Activated naive CD4-positive, alpha-beta T cell treated with anti-CD3 and anti-CD28 coated beads, Interleukin-2, amount 10 ng/mL, durations not matched to agents 7 days and 5 days (primary cell): Measurements from ENCODE around the gene WDFY4.

Experiments used
- CTCF ChIA-PET: fragments of 350-600 bp; sonication (Branson Sonifier 250); formaldehyde crosslinking; loops from one replicate; lab custom pipeline; 2021; ENCODE audit warnings: antibody characterized with exemption; lab: Charles Lee
- DNase-seq: peaks from one replicate; pipeline ENCODE4 v3.0.0-alpha.2; 2020
- H3K27ac Mint-ChIP-seq: one replicate; pipeline ENCODE4 v1.8.0; 2021; ENCODE audit warnings: mild to moderate bottlenecking, moderate library complexity, mixed read lengths
- H3K27me3 Mint-ChIP-seq: one replicate; pipeline ENCODE4 v1.8.0; 2021; ENCODE audit warnings: mild to moderate bottlenecking, mixed read lengths
- H3K36me3 Mint-ChIP-seq: one replicate; pipeline ENCODE4 v1.8.0; 2021; ENCODE audit warnings: mixed read lengths
- H3K4me1 Mint-ChIP-seq: one replicate; pipeline ENCODE4 v1.8.0; 2021; ENCODE audit warnings: mixed read lengths
- H3K4me3 Mint-ChIP-seq: one replicate; pipeline ENCODE4 v1.8.0; 2021; ENCODE audit warnings: mild to moderate bottlenecking, moderate library complexity, mixed read lengths
- H3K9me3 Mint-ChIP-seq: one replicate; pipeline ENCODE4 v1.8.0; 2021; ENCODE audit warnings: mixed read lengths

WDFY4 gene

GRCh38 chr10:48899781-48900180 lies 215.1 kb downstream of the WDFY4 start:
- DNase-seq, result no peak
- Mint-ChIP-seq H3K4me1 (no peaks in the 10 kb centered on the region), H3K36me3 (no peaks in the 10 kb centered on the region), H3K27me3 (peaks cover 5% of the 10 kb centered on the region), H3K27ac (no peak overlapping the region), H3K9me3 (no peaks in the 10 kb centered on the region), H3K4me3 (no peak overlapping the region)
- CTCF ChIA-PET, result no interaction called here

GRCh38 chr10:48900371-48900801 lies 215.7 kb downstream of the WDFY4 start:
- no peak for DNase-seq
- H3K27me3 Mint-ChIP-seq, result peaks cover 5% of the 10 kb centered on the region
- H3K4me1 Mint-ChIP-seq, result no peaks in the 10 kb centered on the region
- CTCF ChIA-PET, result no interaction called here
- no peak overlapping the region for H3K27ac Mint-ChIP-seq
- H3K9me3 Mint-ChIP-seq, result no peaks in the 10 kb centered on the region
- H3K4me3 Mint-ChIP-seq, result no peak overlapping the region
- no peaks in the 10 kb centered on the region for H3K36me3 Mint-ChIP-seq

- CTCF ChIA-PET, result no interaction called here
- peaks cover 5% of the 10 kb centered on the region for H3K27me3 Mint-ChIP-seq
- no peaks in the 10 kb centered on the region for H3K4me1 Mint-ChIP-seq
- no peak overlapping the region for H3K4me3 Mint-ChIP-seq
- no peak for DNase-seq
- H3K9me3 Mint-ChIP-seq, result no peaks in the 10 kb centered on the region
- no peak overlapping the region for H3K27ac Mint-ChIP-seq
- no peaks in the 10 kb centered on the region for H3K36me3 Mint-ChIP-seq
Observed at GRCh38 chr10:48901319-48901718, 216.6 kb downstream of the WDFY4 start.

- H3K27ac Mint-ChIP-seq, result no peak overlapping the region
- H3K27me3 Mint-ChIP-seq, result peaks cover 5% of the 10 kb centered on the region
- DNase-seq, result no peak
- H3K9me3 Mint-ChIP-seq, result no peaks in the 10 kb centered on the region
- CTCF ChIA-PET, result no interaction called here
- H3K4me3 Mint-ChIP-seq, result no peak overlapping the region
- H3K36me3 Mint-ChIP-seq, result no peaks in the 10 kb centered on the region
- no peaks in the 10 kb centered on the region for H3K4me1 Mint-ChIP-seq
Observed at GRCh38 chr10:48902096-48902495, 217.4 kb downstream of the WDFY4 start.

- no peak overlapping the region for H3K27ac Mint-ChIP-seq
Observed at GRCh38 chr10:48903151-48903550, 218.5 kb downstream of the WDFY4 start.

GRCh38 chr10:48904861-48905260 lies 220.2 kb downstream of the WDFY4 start:
- Mint-ChIP-seq H3K4me3 (no peak overlapping the region), H3K4me1 (no peaks in the 10 kb centered on the region), H3K27me3 (peaks cover 8% of the 10 kb centered on the region), H3K9me3 (no peaks in the 10 kb centered on the region), H3K36me3 (no peaks in the 10 kb centered on the region), H3K27ac (no peak overlapping the region)
- DNase-seq, result no peak
- CTCF ChIA-PET, result no interaction called here

More at GRCh38 chr10:48903151-48903550, 218.5 kb downstream of the WDFY4 start:
- Mint-ChIP-seq H3K36me3 (no peaks in the 10 kb centered on the region), H3K4me1 (no peaks in the 10 kb centered on the region), H3K4me3 (no peak overlapping the region), H3K9me3 (no peaks in the 10 kb centered on the region), H3K27me3 (peaks cover 8% of the 10 kb centered on the region)
- no peak for DNase-seq
- CTCF ChIA-PET, result no interaction called here

- CTCF ChIA-PET, result interaction anchor here (1.1 kb wide), 1 partner anchor 9 kb away, joined by 3 read pairs; no protein-coding TSS in a partner anchor
- Mint-ChIP-seq H3K27ac (no peak overlapping the region), H3K36me3 (no peaks in the 10 kb centered on the region), H3K4me3 (no peak overlapping the region), H3K27me3 (peaks cover 8% of the 10 kb centered on the region), H3K9me3 (no peaks in the 10 kb centered on the region), H3K4me1 (no peaks in the 10 kb centered on the region)
- DNase-seq, result no peak
Observed at GRCh38 chr10:48905311-48905710, 220.6 kb downstream of the WDFY4 start.

- no peaks in the 10 kb centered on the region for H3K9me3 Mint-ChIP-seq
- no peaks in the 10 kb centered on the region for H3K36me3 Mint-ChIP-seq
- no peak overlapping the region for H3K27ac Mint-ChIP-seq
- H3K27me3 Mint-ChIP-seq, result peaks cover 8% of the 10 kb centered on the region
- CTCF ChIA-PET, result interaction anchor here (0.7 kb wide), 1 partner anchor 56 kb away, joined by 3 read pairs; no protein-coding TSS in a partner anchor
- no peak for DNase-seq
- H3K4me3 Mint-ChIP-seq, result no peak overlapping the region
- H3K4me1 Mint-ChIP-seq, result no peaks in the 10 kb centered on the region
Observed at GRCh38 chr10:48906841-48907240, 222.2 kb downstream of the WDFY4 start.

- H3K4me1 Mint-ChIP-seq, result no peaks in the 10 kb centered on the region
- H3K27ac Mint-ChIP-seq, result no peak overlapping the region
- no peaks in the 10 kb centered on the region for H3K9me3 Mint-ChIP-seq
- CTCF ChIA-PET, result no interaction called here
- H3K4me3 Mint-ChIP-seq, result no peak overlapping the region
- H3K27me3 Mint-ChIP-seq, result peaks cover 12% of the 10 kb centered on the region
- no peaks in the 10 kb centered on the region for H3K36me3 Mint-ChIP-seq
- no peak for DNase-seq
Observed at GRCh38 chr10:48907730-48908129, 223.1 kb downstream of the WDFY4 start.

GRCh38 chr10:48910548-48910947 lies 225.9 kb downstream of the WDFY4 start:
- no peak for DNase-seq
- Mint-ChIP-seq H3K36me3 (no peaks in the 10 kb centered on the region), H3K27me3 (peaks cover 15% of the 10 kb centered on the region), H3K9me3 (no peaks in the 10 kb centered on the region), H3K4me1 (no peaks in the 10 kb centered on the region), H3K27ac (no peak overlapping the region), H3K4me3 (no peak overlapping the region)
- CTCF ChIA-PET, result no interaction called here

GRCh38 chr10:48913674-48914073 lies 229.0 kb downstream of the WDFY4 start:
- no peak for DNase-seq
- Mint-ChIP-seq H3K9me3 (no peaks in the 10 kb centered on the region), H3K27me3 (peaks cover 14% of the 10 kb centered on the region), H3K27ac (no peak overlapping the region), H3K4me3 (no peak overlapping the region), H3K36me3 (no peaks in the 10 kb centered on the region), H3K4me1 (no peaks in the 10 kb centered on the region)
- CTCF ChIA-PET, result no interaction called here

- DNase-seq, result no peak
- H3K9me3 Mint-ChIP-seq, result no peaks in the 10 kb centered on the region
Observed at GRCh38 chr10:48923748-48924147, 239.1 kb downstream of the WDFY4 start.

GRCh38 chr10:48924988-48925387 lies 240.3 kb downstream of the WDFY4 start:
- CTCF ChIA-PET, result no interaction called here
- no peaks in the 10 kb centered on the region for H3K36me3 Mint-ChIP-seq
- DNase-seq, result no peak
- H3K27ac Mint-ChIP-seq, result no peak overlapping the region
- peaks cover 7% of the 10 kb centered on the region for H3K27me3 Mint-ChIP-seq
- no peaks in the 10 kb centered on the region for H3K9me3 Mint-ChIP-seq
- H3K4me1 Mint-ChIP-seq, result no peaks in the 10 kb centered on the region
- H3K4me3 Mint-ChIP-seq, result no peak overlapping the region

More at GRCh38 chr10:48923748-48924147, 239.1 kb downstream of the WDFY4 start:
- no peaks in the 10 kb centered on the region for H3K36me3 Mint-ChIP-seq
- H3K4me3 Mint-ChIP-seq, result no peak overlapping the region
- H3K27me3 Mint-ChIP-seq, result peaks cover 7% of the 10 kb centered on the region
- H3K4me1 Mint-ChIP-seq, result no peaks in the 10 kb centered on the region
- H3K27ac Mint-ChIP-seq, result no peak overlapping the region
- CTCF ChIA-PET, result no interaction called here

- Mint-ChIP-seq H3K4me3 (no peak overlapping the region), H3K27me3 (peaks cover 7% of the 10 kb centered on the region), H3K36me3 (no peaks in the 10 kb centered on the region), H3K9me3 (no peaks in the 10 kb centered on the region), H3K4me1 (no peaks in the 10 kb centered on the region), H3K27ac (no peak overlapping the region)
- CTCF ChIA-PET, result no interaction called here
- DNase-seq, result no peak
Observed at GRCh38 chr10:48926255-48926654, 241.6 kb downstream of the WDFY4 start.

GRCh38 chr10:48926764-48927540 lies 242.3 kb downstream of the WDFY4 start:
- Mint-ChIP-seq H3K9me3 (no peaks in the 10 kb centered on the region), H3K27ac (no peak overlapping the region), H3K27me3 (peaks cover 7% of the 10 kb centered on the region), H3K4me3 (no peak overlapping the region), H3K4me1 (no peaks in the 10 kb centered on the region), H3K36me3 (no peaks in the 10 kb centered on the region)
- DNase-seq, result no peak
- CTCF ChIA-PET, result no interaction called here
